ENCODE results near the gene NASP. TPM values are rescaled to one million over a fixed set of nuclear protein-coding genes. Genes with fewer than 3 reads are reported as not detected.

Gene NASP
- total RNA-seq, 1 experiment from 2014 or later, result 141 TPM

GRCh38 chr1:45619149-45619921 is 35.5 kb downstream of the NASP start:
- Histone ChIP-seq H3K9me3 (replicated peaks) (no peaks in the 10 kb centered on the region), H3K27ac (no peak overlapping the region), H3K27me3 (replicated peaks) (no peaks in the 10 kb centered on the region), H3K36me3 (peaks cover 71% of the 10 kb centered on the region), H3K4me3 (no peak overlapping the region), H3K4me1 (replicated peaks) (no peaks in the 10 kb centered on the region)
- DNase-seq (ENCODE audit: low read depth in 1 of 2, low spot score in 2 of 2), result no peak

GRCh38 chr1:45620588-45621500 is 37.0 kb downstream of the NASP start:
- Histone ChIP-seq H3K4me1 (replicated peaks) (no peaks in the 10 kb centered on the region), H3K4me3 (no peak overlapping the region), H3K9me3 (replicated peaks) (no peaks in the 10 kb centered on the region), H3K27ac (no peak overlapping the region), H3K36me3 (peaks cover 55% of the 10 kb centered on the region), H3K27me3 (replicated peaks) (no peaks in the 10 kb centered on the region)
- DNase-seq (ENCODE audit: low read depth in 1 of 2, low spot score in 2 of 2), result no peak

- no peaks in the 10 kb centered on the region for H3K4me1 ChIP-seq (replicated peaks)
- no peaks in the 10 kb centered on the region for H3K27me3 ChIP-seq (replicated peaks)
- no peaks in the 10 kb centered on the region for H3K9me3 ChIP-seq (replicated peaks)
- no peak overlapping the region for H3K27ac ChIP-seq
- no peak for DNase-seq (ENCODE audit: low read depth in 1 of 2, low spot score in 2 of 2)
- peaks cover 50% of the 10 kb centered on the region for H3K36me3 ChIP-seq
- no peak overlapping the region for H3K4me3 ChIP-seq
Measured at GRCh38 chr1:45621501-45621836, 37.6 kb downstream of the NASP start.

- no peak overlapping the region for H3K4me3 ChIP-seq
- H3K27ac ChIP-seq, result no peak overlapping the region
- DNase-seq (ENCODE audit: low read depth in 1 of 2, low spot score in 2 of 2), result no peak
- no peaks in the 10 kb centered on the region for H3K4me1 ChIP-seq (replicated peaks)
- H3K27me3 ChIP-seq (replicated peaks), result no peaks in the 10 kb centered on the region
- peaks cover 50% of the 10 kb centered on the region for H3K36me3 ChIP-seq
- no peaks in the 10 kb centered on the region for H3K9me3 ChIP-seq (replicated peaks)
Measured at GRCh38 chr1:45621895-45622523, 38.2 kb downstream of the NASP start.

- no peak for DNase-seq (ENCODE audit: low read depth in 1 of 2, low spot score in 2 of 2)
- no peak overlapping the region for H3K4me3 ChIP-seq
- no peak overlapping the region for H3K27ac ChIP-seq
- H3K27me3 ChIP-seq (replicated peaks), result no peaks in the 10 kb centered on the region
- no peaks in the 10 kb centered on the region for H3K4me1 ChIP-seq (replicated peaks)
- peaks cover 47% of the 10 kb centered on the region for H3K36me3 ChIP-seq
- no peaks in the 10 kb centered on the region for H3K9me3 ChIP-seq (replicated peaks)
Measured at GRCh38 chr1:45622524-45623394, 38.9 kb downstream of the NASP start.

- Histone ChIP-seq H3K27me3 (replicated peaks) (no peaks in the 10 kb centered on the region), H3K4me1 (replicated peaks) (no peaks in the 10 kb centered on the region), H3K27ac (no peak within 1 kb of the TSS), H3K36me3 (peaks cover 47% of the 10 kb centered on the region), H3K9me3 (replicated peaks) (no peaks in the 10 kb centered on the region), H3K4me3 (no peak within 1 kb of the TSS)
- DNase-seq (ENCODE audit: low read depth in 1 of 2, low spot score in 2 of 2), result no peak
Measured at GRCh38 chr1:45623972-45624371, 40.1 kb downstream of the NASP start, which contains the start of gene CCDC17. CCDC17 (minus strand) TSS chr1:45624054; CDS start chr1:45623909, 145 bp downstream.

- Histone ChIP-seq H3K27ac (no peak overlapping the region), H3K9me3 (replicated peaks) (no peaks in the 10 kb centered on the region), H3K27me3 (replicated peaks) (no peaks in the 10 kb centered on the region), H3K36me3 (peaks cover 74% of the 10 kb centered on the region), H3K4me3 (no peak overlapping the region), H3K4me1 (replicated peaks) (no peaks in the 10 kb centered on the region)
- DNase-seq (ENCODE audit: low read depth in 1 of 2, low spot score in 2 of 2), result no peak
Measured at GRCh38 chr1:45629035-45629434, 45.2 kb downstream of the NASP start.

- Histone ChIP-seq H3K4me1 (replicated peaks) (no peaks in the 10 kb centered on the region), H3K4me3 (no peak overlapping the region), H3K9me3 (replicated peaks) (no peaks in the 10 kb centered on the region), H3K36me3 (peaks cover 82% of the 10 kb centered on the region), H3K27ac (no peak overlapping the region), H3K27me3 (replicated peaks) (no peaks in the 10 kb centered on the region)
- no peak for DNase-seq (ENCODE audit: low read depth in 1 of 2, low spot score in 2 of 2)
Measured at GRCh38 chr1:45630429-45630828, 46.6 kb downstream of the NASP start.

GRCh38 chr1:45635211-45635610 is 51.4 kb downstream of the NASP start:
- Histone ChIP-seq H3K27ac (no peak overlapping the region), H3K27me3 (replicated peaks) (no peaks in the 10 kb centered on the region), H3K36me3 (peaks cover 89% of the 10 kb centered on the region)

GRCh38 chr1:45640293-45640692 is 56.5 kb downstream of the NASP start:
- DNase-seq (ENCODE audit: low read depth in 1 of 2, low spot score in 2 of 2), result no peak
- Histone ChIP-seq H3K36me3 (peaks cover 75% of the 10 kb centered on the region), H3K27ac (no peak overlapping the region)

More at GRCh38 chr1:45635211-45635610, 51.4 kb downstream of the NASP start:
- Histone ChIP-seq H3K4me1 (replicated peaks) (no peaks in the 10 kb centered on the region), H3K9me3 (replicated peaks) (no peaks in the 10 kb centered on the region), H3K4me3 (no peak overlapping the region)
- no peak for DNase-seq (ENCODE audit: low read depth in 1 of 2, low spot score in 2 of 2)

GRCh38 chr1:45643321-45643720 is 59.5 kb downstream of the NASP start:
- H3K4me1 ChIP-seq (replicated peaks), result 0 out of 2 replicates have a peak, but pooled peaks cover 4% of the 10 kb centered on the region
- no peak overlapping the region for H3K4me3 ChIP-seq
- H3K9me3 ChIP-seq (replicated peaks), result no peaks in the 10 kb centered on the region
- H3K27me3 ChIP-seq (replicated peaks), result no peaks in the 10 kb centered on the region
- peaks cover 58% of the 10 kb centered on the region for H3K36me3 ChIP-seq
- H3K27ac ChIP-seq, result no peak overlapping the region
- no peak for DNase-seq (ENCODE audit: low read depth in 1 of 2, low spot score in 2 of 2)

More at GRCh38 chr1:45640293-45640692, 56.5 kb downstream of the NASP start:
- H3K27me3 ChIP-seq (replicated peaks), result no peaks in the 10 kb centered on the region
- H3K9me3 ChIP-seq (replicated peaks), result no peaks in the 10 kb centered on the region
- no peaks in the 10 kb centered on the region for H3K4me1 ChIP-seq (replicated peaks)
- no peak overlapping the region for H3K4me3 ChIP-seq

- no peak overlapping the region for H3K27ac ChIP-seq
- H3K9me3 ChIP-seq (replicated peaks), result no peaks in the 10 kb centered on the region
- no peaks in the 10 kb centered on the region for H3K27me3 ChIP-seq (replicated peaks)
- H3K4me3 ChIP-seq, result no peak overlapping the region
- 0 out of 2 replicates have a peak, but pooled peaks cover 4% of the 10 kb centered on the region for H3K4me1 ChIP-seq (replicated peaks)
- no peak for DNase-seq (ENCODE audit: low read depth in 1 of 2, low spot score in 2 of 2)
- H3K36me3 ChIP-seq, result peaks cover 57% of the 10 kb centered on the region
Measured at GRCh38 chr1:45643978-45644377, 60.1 kb downstream of the NASP start.

GRCh38 chr1:45644661-45645060 is 60.8 kb downstream of the NASP start:
- H3K4me1 ChIP-seq (replicated peaks), result 0 out of 2 replicates have a peak, but pooled peaks cover 4% of the 10 kb centered on the region
- peaks cover 60% of the 10 kb centered on the region for H3K36me3 ChIP-seq
- no peak overlapping the region for H3K4me3 ChIP-seq
- H3K9me3 ChIP-seq (replicated peaks), result no peaks in the 10 kb centered on the region
- no peaks in the 10 kb centered on the region for H3K27me3 ChIP-seq (replicated peaks)
- no peak for DNase-seq (ENCODE audit: low read depth in 1 of 2, low spot score in 2 of 2)
- H3K27ac ChIP-seq, result no peak overlapping the region

Data from SJSA1 (cell line).